ENCODE data around the gene TECPR1.
A peak's percentile ranks its signal among the peaks of the same experiment; 100 is the strongest.

TECPR1 gene

GRCh38 chr7:98166668-98166970, 85.4 kb downstream of the TECPR1 start:
- no peak overlapping the region for H3K4me3 ChIP-seq (ENCODE audit: low read depth, low read length)
- DNase-seq (ENCODE audit: low read depth): no peak
- TF ChIP-seq CTCF (IDR thresholded peaks at IDR 0.05; ENCODE audit: insufficient read depth, low read depth, low read length, missing control alignments): no peak

- H3K4me3 ChIP-seq (ENCODE audit: low read depth, low read length): no peak overlapping the region
- TF ChIP-seq CTCF (IDR thresholded peaks at IDR 0.05; ENCODE audit: insufficient read depth, low read depth, low read length, missing control alignments): peak; percentile 57
- DNase-seq (ENCODE audit: low read depth): peak; percentile 60
Measured at GRCh38 chr7:98165827-98166667, 86.0 kb downstream of the TECPR1 start.

Data from GM12865 (cell line).